Upper lobe of left lung (tissue), 6 donors: ENCODE data around the gene RNU2-1. TPM values are rescaled to one million over a fixed set of nuclear protein-coding genes. Genes with fewer than 3 reads are reported as not detected.
"Not testable (repeated sequence)": the region's sequence is repeated elsewhere in the genome, so short reads cannot be mapped to it uniquely, and the experiment has no call there.

Experiments
- ATAC-seq, 2 donors: fragments of 200-7000 bp; cut with Tn5 transposase; one replicate each; pipeline ENCODE4 v1.9.1; 2022; ENCODE audit warnings: mild to moderate bottlenecking in 2 of 2, moderate library complexity in 2 of 2; ENCODE audit not compliant: low FRiP score in 2 of 2
- DNase-seq, 2 donors: peaks; one replicate each; pipeline ENCODE4 v3.0.0-alpha.2; 2019 to 2020
- H3K27ac ChIP-seq, 4 donors: fragments of 200-600 bp; sonication (generic); one replicate each; pipeline ENCODE4 v1.5.1; 2016 to 2019
- H3K27me3 ChIP-seq, 4 donors: fragments of 200-600 bp; sonication (generic); one replicate each; pipeline ENCODE4 v1.5.1; 2017 to 2019
- H3K36me3 ChIP-seq, 4 donors: fragments of 200-600 bp; sonication (generic); one replicate each; pipeline ENCODE4 v1.5.1; 2016 to 2019
- H3K4me1 ChIP-seq, 4 donors: fragments of 200-600 bp; sonication (generic); one replicate each; pipeline ENCODE4 v1.5.1; 2018 to 2019
- H3K4me3 ChIP-seq, 4 donors: fragments of 200-600 bp; sonication (generic); one replicate each; pipeline ENCODE4 v1.5.1; 2017 to 2019; ENCODE audit warnings: mild to moderate bottlenecking in 2 of 4, moderate library complexity in 1 of 4
- H3K9me3 ChIP-seq, 4 donors: fragments of 200-600 bp; sonication (generic); one replicate each; pipeline ENCODE4 v1.5.1; 2018 to 2019
- WGBS, 2 donors: methylation state at CpG; one replicate each; pipeline ENCODE4 v1.1.5; 2017 to 2018; 5-methylcytosine and 5-hydroxymethylcytosine counted together
- total RNA-seq, 6 donors: library from RNA; depleted of rRNA in 4 of 6; stranded (reverse); fragments of >200 nt in 4 of 6; gene quantifications; one replicate each; pipeline versions ENCODE4 v1.1.0 to v1.2.1, GENCODE V29; 2016 to 2021
- donor health status: DM: no; HTN: no; CAD: no; lungs with moderate emphysema.
- donor health status: DM: no; HTN: yes; CAD: no; lungs with severe emphysema.

The RNU2-1 gene
- 1,000 to 10,000 TPM in 2 of 6 donors, not detected in 4; 5,003 to 8,653 TPM for total RNA-seq

GRCh38 chr17:43233877-43234276 lies at the start of gene RNU2-1:
Gene RNU2-1, minus strand, starts transcription at chr17:43233977.
- H3K27ac ChIP-seq, DNase-seq, H3K4me1 ChIP-seq, H3K4me3 ChIP-seq, ATAC-seq, H3K9me3 ChIP-seq, H3K27me3 ChIP-seq, H3K36me3 ChIP-seq: not testable (repeated sequence)
- no CpG with 5 or more reads among the region's 31 CpGs for WGBS, 2 donors

DNA sequence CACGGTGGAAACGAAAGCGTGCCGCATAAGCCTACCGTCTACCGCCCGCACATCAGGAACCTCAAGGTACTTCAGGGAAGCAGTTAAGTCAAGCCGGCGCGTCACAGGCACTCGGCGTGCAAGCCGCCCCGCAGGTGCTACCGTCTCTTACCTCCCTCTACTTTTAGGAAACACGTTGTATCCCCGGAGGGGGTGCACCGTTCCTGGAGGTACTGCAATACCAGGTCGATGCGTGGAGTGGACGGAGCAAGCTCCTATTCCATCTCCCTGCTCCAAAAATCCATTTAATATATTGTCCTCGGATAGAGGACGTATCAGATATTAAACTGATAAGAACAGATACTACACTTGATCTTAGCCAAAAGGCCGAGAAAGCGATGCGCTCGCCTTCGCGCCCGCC lies 39.1 kb upstream of the RNU2-1 start:
- not testable (repeated sequence) for H3K4me3 ChIP-seq, H3K4me1 ChIP-seq, DNase-seq, H3K27me3 ChIP-seq, H3K27ac ChIP-seq, H3K36me3 ChIP-seq, ATAC-seq, H3K9me3 ChIP-seq
- no CpG with 5 or more reads among the region's 30 CpGs for WGBS, 2 donors

DNA sequence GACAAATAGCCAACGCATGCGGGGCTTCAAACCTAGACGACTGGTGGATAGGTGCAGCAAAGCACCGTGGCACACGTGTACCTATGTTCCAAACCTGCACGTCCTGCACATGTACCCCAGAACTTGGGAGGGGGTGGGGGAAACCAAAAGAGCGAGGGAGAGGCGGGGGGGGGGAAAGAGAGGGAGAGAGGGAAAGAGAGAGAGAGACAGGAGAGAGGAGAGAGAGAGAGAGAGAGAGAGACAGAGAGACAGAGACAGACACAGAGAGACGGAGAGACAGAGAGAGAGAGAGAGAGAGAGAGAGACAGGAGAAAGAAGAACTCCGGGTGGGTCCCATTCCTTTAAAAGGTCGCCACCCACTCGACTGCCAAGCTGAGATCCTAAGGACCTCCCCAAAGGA lies 38.7 kb upstream of the RNU2-1 start:
- H3K9me3 ChIP-seq, H3K36me3 ChIP-seq, H3K4me1 ChIP-seq, H3K4me3 ChIP-seq, ATAC-seq, H3K27me3 ChIP-seq, H3K27ac ChIP-seq: not testable (repeated sequence)
- peak in 1 of 2 donors; percentile 0 for DNase-seq
- WGBS, 2 donors: no CpG with 5 or more reads among the region's 12 CpGs

DNA sequence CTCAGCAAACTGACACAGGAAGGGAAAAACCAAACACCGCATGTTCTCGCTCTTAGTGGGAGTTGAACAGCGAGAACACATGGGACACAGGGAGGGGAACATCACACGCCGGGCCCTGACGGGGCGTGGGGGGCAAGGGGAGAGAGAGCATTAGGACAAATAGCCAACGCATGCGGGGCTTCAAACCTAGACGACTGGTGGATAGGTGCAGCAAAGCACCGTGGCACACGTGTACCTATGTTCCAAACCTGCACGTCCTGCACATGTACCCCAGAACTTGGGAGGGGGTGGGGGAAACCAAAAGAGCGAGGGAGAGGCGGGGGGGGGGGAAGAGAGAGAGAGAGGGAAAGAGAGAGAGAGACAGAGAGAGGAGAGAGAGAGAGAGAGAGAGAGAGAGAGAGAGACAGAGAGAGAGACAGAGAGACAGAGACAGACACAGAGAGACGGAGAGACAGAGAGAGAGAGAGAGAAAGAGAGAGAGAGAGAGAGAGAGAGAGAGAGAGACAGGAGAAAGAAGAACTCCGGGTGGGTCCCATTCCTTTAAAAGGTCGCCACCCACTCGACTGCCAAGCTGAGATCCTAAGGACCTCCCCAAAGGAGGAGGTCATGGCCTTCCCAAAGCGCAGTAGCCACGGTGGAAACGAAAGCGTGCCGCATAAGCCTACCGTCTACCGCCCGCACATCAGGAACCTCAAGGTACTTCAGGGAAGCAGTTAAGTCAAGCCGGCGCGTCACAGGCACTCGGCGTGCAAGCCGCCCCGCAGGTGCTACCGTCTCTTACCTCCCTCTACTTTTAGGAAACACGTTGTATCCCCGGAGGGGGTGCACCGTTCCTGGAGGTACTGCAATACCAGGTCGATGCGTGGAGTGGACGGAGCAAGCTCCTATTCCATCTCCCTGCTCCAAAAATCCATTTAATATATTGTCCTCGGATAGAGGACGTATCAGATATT lies 37.1 kb upstream of the RNU2-1 start:
- ATAC-seq, H3K9me3 ChIP-seq, H3K4me1 ChIP-seq, H3K27me3 ChIP-seq, H3K27ac ChIP-seq, DNase-seq, H3K4me3 ChIP-seq, H3K36me3 ChIP-seq: not testable (repeated sequence)
- WGBS, 2 donors: no CpG with 5 or more reads among the region's 43 CpGs

DNA sequence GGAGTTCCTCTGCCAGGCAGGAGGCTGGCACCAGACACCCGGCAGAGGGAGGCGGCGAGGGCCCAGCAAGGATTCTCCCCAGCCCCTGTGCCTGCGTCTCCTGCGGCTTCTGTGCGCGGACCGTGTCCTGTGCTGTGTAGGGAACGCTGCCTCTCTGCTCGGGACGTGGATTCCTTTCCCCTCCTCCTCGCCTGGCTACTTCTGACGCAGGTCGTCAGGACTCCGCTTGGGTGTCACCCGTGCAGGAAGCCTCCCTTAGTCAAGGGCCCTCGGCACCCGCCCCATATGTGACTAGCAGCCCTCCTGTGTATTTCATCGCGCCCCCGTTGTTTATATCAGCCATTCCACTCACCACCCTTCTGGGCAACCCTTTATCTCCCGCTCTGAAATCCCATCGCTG lies 12.7 kb upstream of the RNU2-1 start:
- not testable (repeated sequence) for H3K9me3 ChIP-seq, ATAC-seq, DNase-seq, H3K27me3 ChIP-seq, H3K36me3 ChIP-seq, H3K4me1 ChIP-seq
- 16 to 18% methylated on average over 18 of the region's 23 CpGs for WGBS, 2 donors
- Histone ChIP-seq H3K27ac (peak overlapping the region in 3 of 4 donors; percentile 44 to 78 (median 76)), H3K4me3 (peak overlapping the region in 2 of 4 donors; percentile 12 to 25)

GRCh38 chr17:43240596-43241352 lies 7.0 kb upstream of the RNU2-1 start:
- ATAC-seq, H3K4me1 ChIP-seq, DNase-seq, H3K36me3 ChIP-seq, H3K27ac ChIP-seq, H3K4me3 ChIP-seq, H3K9me3 ChIP-seq, H3K27me3 ChIP-seq: not testable (repeated sequence)
- no CpG with 5 or more reads among the region's 34 CpGs for WGBS, 2 donors

DNA sequence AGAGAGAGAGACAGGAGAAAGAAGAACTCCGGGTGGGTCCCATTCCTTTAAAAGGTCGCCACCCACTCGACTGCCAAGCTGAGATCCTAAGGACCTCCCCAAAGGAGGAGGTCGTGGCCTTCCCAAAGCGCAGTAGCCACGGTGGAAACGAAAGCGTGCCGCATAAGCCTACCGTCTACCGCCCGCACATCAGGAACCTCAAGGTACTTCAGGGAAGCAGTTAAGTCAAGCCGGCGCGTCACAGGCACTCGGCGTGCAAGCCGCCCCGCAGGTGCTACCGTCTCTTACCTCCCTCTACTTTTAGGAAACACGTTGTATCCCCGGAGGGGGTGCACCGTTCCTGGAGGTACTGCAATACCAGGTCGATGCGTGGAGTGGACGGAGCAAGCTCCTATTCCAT lies 5.8 kb upstream of the RNU2-1 start:
- WGBS, 2 donors: no CpG with 5 or more reads among the region's 26 CpGs
- not testable (repeated sequence) for DNase-seq, H3K4me1 ChIP-seq, H3K27me3 ChIP-seq, H3K4me3 ChIP-seq, ATAC-seq, H3K9me3 ChIP-seq, H3K36me3 ChIP-seq, H3K27ac ChIP-seq

GRCh38 chr17:43233263-43233662 lies 514 bp downstream of the RNU2-1 start:
- not testable (repeated sequence) for H3K27me3 ChIP-seq, ATAC-seq
- WGBS, 2 donors: no CpG with 5 or more reads among the region's 15 CpGs

DNA sequence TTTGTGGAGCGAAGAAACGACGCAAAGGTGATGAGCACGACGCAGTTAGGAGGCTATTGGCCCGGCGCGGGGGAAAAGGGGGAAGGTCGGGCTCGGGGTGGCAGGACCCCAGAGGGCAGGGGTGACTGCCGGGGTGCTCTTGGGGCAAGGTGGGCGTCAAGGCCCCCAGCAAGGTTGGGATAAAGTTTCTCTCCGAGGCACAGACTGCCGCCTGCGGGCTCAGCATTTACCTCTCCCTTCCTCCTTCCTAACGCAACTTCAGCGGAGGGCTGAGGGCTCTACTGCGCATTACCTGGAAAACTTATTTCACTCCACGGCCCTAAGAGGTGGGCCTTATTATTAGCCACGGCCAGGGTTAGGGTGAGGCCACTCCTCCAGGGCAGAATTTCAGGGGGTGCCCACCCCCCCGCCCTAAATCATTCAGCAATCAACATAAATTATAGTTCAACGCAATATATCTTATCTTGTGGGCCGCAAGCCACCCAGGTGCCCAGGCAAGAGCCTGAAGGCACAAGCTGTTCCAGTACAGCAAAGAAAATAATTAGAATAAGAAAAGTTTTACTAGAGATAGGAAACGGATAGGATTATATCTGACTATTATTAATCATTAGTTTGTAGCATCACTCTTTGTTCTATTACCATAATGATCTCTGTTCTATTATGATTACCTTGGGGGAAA lies 1.6 kb downstream of the RNU2-1 start:
- peak overlapping the region in 1 of 4 donors; percentile 5 for H3K4me3 ChIP-seq
- H3K27ac ChIP-seq: peak overlapping the region; percentile 31 to 70 (median 42)
- H3K36me3 ChIP-seq, H3K9me3 ChIP-seq, H3K4me1 ChIP-seq, ATAC-seq, H3K27me3 ChIP-seq: not testable (repeated sequence)
- peak in 1 of 2 donors; percentile 57 for DNase-seq
- WGBS, 2 donors: 58 to 75% methylated on average over 20 of the region's 24 CpGs

More at GRCh38 chr17:43233263-43233662, 514 bp downstream of the RNU2-1 start:
- not testable (repeated sequence) for DNase-seq, H3K27ac ChIP-seq, H3K4me3 ChIP-seq, H3K36me3 ChIP-seq, H3K4me1 ChIP-seq, H3K9me3 ChIP-seq
